ENCODE measurements around the gene TBC1D4.

DNA sequence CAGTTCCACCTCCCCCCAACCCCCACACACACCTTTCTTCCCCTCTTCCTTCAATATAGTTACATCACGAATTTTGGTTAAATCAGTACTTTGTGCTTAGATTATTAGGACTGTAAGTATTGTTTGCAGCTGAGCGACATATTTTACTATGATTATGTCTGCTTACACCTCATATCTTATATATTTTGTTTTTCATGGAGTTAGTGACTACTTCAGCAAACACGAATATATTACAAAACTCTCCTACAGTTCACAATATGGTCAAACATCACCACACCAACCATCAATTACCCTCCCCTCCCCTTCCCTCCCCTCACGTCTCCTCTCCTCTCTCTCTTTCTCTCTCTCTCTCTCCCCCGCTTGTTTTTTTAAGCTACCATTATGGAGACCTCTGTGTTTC is 152.9 kb downstream of the TBC1D4 start:
- TF ChIP-seq, protein P1, sequence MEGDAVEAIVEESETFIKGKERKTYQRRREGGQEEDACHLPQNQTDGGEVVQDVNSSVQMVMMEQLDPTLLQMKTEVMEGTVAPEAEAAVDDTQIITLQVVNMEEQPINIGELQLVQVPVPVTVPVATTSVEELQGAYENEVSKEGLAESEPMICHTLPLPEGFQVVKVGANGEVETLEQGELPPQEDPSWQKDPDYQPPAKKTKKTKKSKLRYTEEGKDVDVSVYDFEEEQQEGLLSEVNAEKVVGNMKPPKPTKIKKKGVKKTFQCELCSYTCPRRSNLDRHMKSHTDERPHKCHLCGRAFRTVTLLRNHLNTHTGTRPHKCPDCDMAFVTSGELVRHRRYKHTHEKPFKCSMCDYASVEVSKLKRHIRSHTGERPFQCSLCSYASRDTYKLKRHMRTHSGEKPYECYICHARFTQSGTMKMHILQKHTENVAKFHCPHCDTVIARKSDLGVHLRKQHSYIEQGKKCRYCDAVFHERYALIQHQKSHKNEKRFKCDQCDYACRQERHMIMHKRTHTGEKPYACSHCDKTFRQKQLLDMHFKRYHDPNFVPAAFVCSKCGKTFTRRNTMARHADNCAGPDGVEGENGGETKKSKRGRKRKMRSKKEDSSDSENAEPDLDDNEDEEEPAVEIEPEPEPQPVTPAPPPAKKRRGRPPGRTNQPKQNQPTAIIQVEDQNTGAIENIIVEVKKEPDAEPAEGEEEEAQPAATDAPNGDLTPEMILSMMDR (conservative IDR thresholded peaks at IDR 0.05 in 1 of 2, IDR thresholded peaks at IDR 0.05 in 1 of 2; ENCODE audit: extremely low read depth in 1 of 2, insufficient read depth in 1 of 2, low read depth in 1 of 2, low read length in 2 of 2), result no peak
- no peak for TF ChIP-seq EZH2 (IDR thresholded peaks at IDR 0.05; ENCODE audit: borderline replicate concordance, low read length)
